HL-60 (cell line): ENCODE measurements around the gene COL7A1.

Source experiments
- SPI1 ChIP-seq: IDR thresholded peaks from 2 replicates; pipeline ENCODE4 v1.6.1; 2012; ENCODE audit warnings: low read depth, mild to moderate bottlenecking, borderline replicate concordance
- TF ChIP-seq, protein P1 (sequence below): IDR thresholded peaks from one replicate; pipeline ENCODE4 v1.5.1; 2011; ENCODE audit warnings: low read length, control low read depth, inconsistent platforms; ENCODE audit not compliant: insufficient read depth

DNA sequence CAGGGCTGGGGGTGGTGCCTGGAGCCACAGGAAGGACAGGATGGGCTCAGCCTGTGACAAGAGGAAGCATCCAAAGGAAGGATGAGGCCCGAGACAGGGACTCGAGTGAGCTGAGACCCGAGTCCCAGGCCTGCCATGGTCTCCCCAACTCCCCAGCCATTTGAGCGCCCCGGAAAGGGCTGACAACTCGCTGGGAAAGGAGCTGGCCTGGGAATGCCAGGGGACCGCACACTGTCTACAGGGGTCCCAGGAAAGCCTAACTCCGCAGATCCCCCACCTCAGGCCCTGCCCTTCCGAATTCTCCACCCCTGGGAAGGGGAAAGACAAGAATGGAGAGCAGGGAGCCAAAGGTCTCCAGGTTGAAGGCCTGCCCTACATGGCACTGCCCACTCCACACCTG lies 70.2 kb downstream of the COL7A1 start:
- TF ChIP-seq, protein P1, sequence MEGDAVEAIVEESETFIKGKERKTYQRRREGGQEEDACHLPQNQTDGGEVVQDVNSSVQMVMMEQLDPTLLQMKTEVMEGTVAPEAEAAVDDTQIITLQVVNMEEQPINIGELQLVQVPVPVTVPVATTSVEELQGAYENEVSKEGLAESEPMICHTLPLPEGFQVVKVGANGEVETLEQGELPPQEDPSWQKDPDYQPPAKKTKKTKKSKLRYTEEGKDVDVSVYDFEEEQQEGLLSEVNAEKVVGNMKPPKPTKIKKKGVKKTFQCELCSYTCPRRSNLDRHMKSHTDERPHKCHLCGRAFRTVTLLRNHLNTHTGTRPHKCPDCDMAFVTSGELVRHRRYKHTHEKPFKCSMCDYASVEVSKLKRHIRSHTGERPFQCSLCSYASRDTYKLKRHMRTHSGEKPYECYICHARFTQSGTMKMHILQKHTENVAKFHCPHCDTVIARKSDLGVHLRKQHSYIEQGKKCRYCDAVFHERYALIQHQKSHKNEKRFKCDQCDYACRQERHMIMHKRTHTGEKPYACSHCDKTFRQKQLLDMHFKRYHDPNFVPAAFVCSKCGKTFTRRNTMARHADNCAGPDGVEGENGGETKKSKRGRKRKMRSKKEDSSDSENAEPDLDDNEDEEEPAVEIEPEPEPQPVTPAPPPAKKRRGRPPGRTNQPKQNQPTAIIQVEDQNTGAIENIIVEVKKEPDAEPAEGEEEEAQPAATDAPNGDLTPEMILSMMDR = no peak
- TF ChIP-seq SPI1 = no peak
